Measurements from ENCODE around the gene ECD. TPM values are rescaled to one million over a fixed set of nuclear protein-coding genes. Genes with fewer than 3 reads are reported as not detected.

ECD gene
- polyA plus RNA-seq, 2 of the 4 experiments (the other 2 are of a cell fraction) = 26.5 to 53.6 TPM

GRCh38 chr10:73211106-73211811, 43.5 kb upstream of the ECD start:
- TF ChIP-seq MYC (IDR thresholded peaks at IDR 0.05; ENCODE audit: borderline replicate concordance, low read length) (no peak), NPAS2 (CRISPR knock-in tag; IDR thresholded peaks at IDR 0.05; ENCODE audit: borderline replicate concordance) (no peak), EP300 (IDR thresholded peaks at IDR 0.05) (no peak), CHD4 (IDR thresholded peaks at IDR 0.05; ENCODE audit: borderline replicate concordance) (no peak), HMGXB4 (CRISPR knock-in tag; IDR thresholded peaks at IDR 0.05; ENCODE audit: borderline replicate concordance) (no peak), TP53 (CRISPR knock-in tag; IDR thresholded peaks at IDR 0.05) (no peak), ZSCAN20 (CRISPR knock-in tag; IDR thresholded peaks at IDR 0.05) (no peak), TFCP2L1 (CRISPR knock-in tag; IDR thresholded peaks at IDR 0.05) (no peak), POLR2A (IDR thresholded peaks at IDR 0.05; ENCODE audit: low read length) (no peak), POLR2AphosphoS2 (conservative IDR thresholded peaks at IDR 0.05; ENCODE audit: low read length) (no peak), MAFK (IDR thresholded peaks at IDR 0.05; ENCODE audit: partially characterized antibody) (no peak), SMC3 (IDR thresholded peaks at IDR 0.05) (no peak), MAX (IDR thresholded peaks at IDR 0.05) (no peak), REST (IDR thresholded peaks at IDR 0.05) (no peak), RARB (CRISPR knock-in tag; IDR thresholded peaks at IDR 0.05) (no peak), CHD2 (IDR thresholded peaks at IDR 0.05; ENCODE audit: low read length, partially characterized antibody) (no peak), RCOR1 (IDR thresholded peaks at IDR 0.05; ENCODE audit: low read depth, low read length) (no peak), RFX5 (IDR thresholded peaks at IDR 0.05) (no peak)
- TF ChIP-seq, protein P1, sequence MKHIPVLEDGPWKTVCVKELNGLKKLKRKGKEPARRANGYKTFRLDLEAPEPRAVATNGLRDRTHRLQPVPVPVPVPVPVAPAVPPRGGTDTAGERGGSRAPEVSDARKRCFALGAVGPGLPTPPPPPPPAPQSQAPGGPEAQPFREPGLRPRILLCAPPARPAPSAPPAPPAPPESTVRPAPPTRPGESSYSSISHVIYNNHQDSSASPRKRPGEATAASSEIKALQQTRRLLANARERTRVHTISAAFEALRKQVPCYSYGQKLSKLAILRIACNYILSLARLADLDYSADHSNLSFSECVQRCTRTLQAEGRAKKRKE (CRISPR knock-in tag; IDR thresholded peaks at IDR 0.05; ENCODE audit: low read depth) = no peak
- ChIA-PET POLR2A (no interaction called here), CTCF (no interaction called here)
- ATAC-seq (no peak), FAIRE-seq (no peak), DNase-seq (ENCODE audit: low read depth in 1 of 2, low spot score in 1 of 2) (no peak)
- Histone ChIP-seq H3K4me1 (peaks cover 7% of the 10 kb centered on the region; the same call in 2 of the 3 replicates), H3K27ac (no peak overlapping the region), H3K4me2 (no peak overlapping the region), H3K4me3 (no peak overlapping the region), H3K9me3 (peaks cover 3% of the 10 kb centered on the region; the same call in 1 of the 3 replicates)
- WGBS (ENCODE audit: missing lambda C conversion rate) = 77% methylated on average over 4 of the region's 4 CpGs

GRCh38 chr10:73210395-73211105, 42.7 kb upstream of the ECD start:
- FAIRE-seq (no peak), DNase-seq (ENCODE audit: low read depth in 1 of 2, low spot score in 1 of 2) (no peak), ATAC-seq (no peak)
- POLR2A ChIA-PET = no interaction called here
- TF ChIP-seq CBX8 (IDR thresholded peaks at IDR 0.05) (no peak), ESRRA (IDR thresholded peaks at IDR 0.05; ENCODE audit: borderline replicate concordance, low read length) (no peak), MYC (IDR thresholded peaks at IDR 0.05; ENCODE audit: borderline replicate concordance, low read length) (no peak), HOXB13 (CRISPR knock-in tag; IDR thresholded peaks at IDR 0.05; ENCODE audit: low read depth) (no peak), JUN (IDR thresholded peaks at IDR 0.05) (no peak), BHLHE40 (IDR thresholded peaks at IDR 0.05; ENCODE audit: low read depth, low read length) (no peak), CHD4 (IDR thresholded peaks at IDR 0.05; ENCODE audit: borderline replicate concordance) (no peak), JUNB (IDR thresholded peaks at IDR 0.05) (no peak), MAX (IDR thresholded peaks at IDR 0.05) (no peak), FOSL2 (IDR thresholded peaks at IDR 0.05) (no peak), FOSL2 (CRISPR knock-in tag; IDR thresholded peaks at IDR 0.05) (no peak), HEYL (CRISPR knock-in tag; IDR thresholded peaks at IDR 0.05) (no peak), ELK1 (IDR thresholded peaks at IDR 0.05; ENCODE audit: low read depth, low read length) (no peak), GATA3 (IDR thresholded peaks at IDR 0.05; ENCODE audit: borderline replicate concordance) (no peak), ZSCAN20 (CRISPR knock-in tag; IDR thresholded peaks at IDR 0.05) (no peak), POLR2AphosphoS2 (conservative IDR thresholded peaks at IDR 0.05; ENCODE audit: low read length) (no peak)
- Histone ChIP-seq H3K4me1 (peaks cover 7% of the 10 kb centered on the region; the same call in 2 of the 3 replicates), H3K4me2 (no peak overlapping the region), H3K9me3 (peaks cover 8% of the 10 kb centered on the region; the same call in 1 of the 3 replicates), H3K4me3 (no peak overlapping the region), H3K27ac (no peak overlapping the region)
- CTCF ChIA-PET = interaction anchor here (1.7 kb wide), 1 partner anchor 8 kb away, joined by 6 read pairs; no protein-coding TSS in a partner anchor
- 79% methylated on average over 3 of the region's 3 CpGs for WGBS (ENCODE audit: missing lambda C conversion rate)
